ENCODE results near the gene KBTBD4. TPM values are rescaled to one million over a fixed set of nuclear protein-coding genes. Genes with fewer than 3 reads are reported as not detected.
"Not testable (repeated sequence)": the region's sequence is repeated elsewhere in the genome, so short reads cannot be mapped to it uniquely, and the experiment has no call there.

Gene KBTBD4
- polyA plus RNA-seq, 10 donors, result 11.2 to 14.5 (median 13.4) TPM

DNA sequence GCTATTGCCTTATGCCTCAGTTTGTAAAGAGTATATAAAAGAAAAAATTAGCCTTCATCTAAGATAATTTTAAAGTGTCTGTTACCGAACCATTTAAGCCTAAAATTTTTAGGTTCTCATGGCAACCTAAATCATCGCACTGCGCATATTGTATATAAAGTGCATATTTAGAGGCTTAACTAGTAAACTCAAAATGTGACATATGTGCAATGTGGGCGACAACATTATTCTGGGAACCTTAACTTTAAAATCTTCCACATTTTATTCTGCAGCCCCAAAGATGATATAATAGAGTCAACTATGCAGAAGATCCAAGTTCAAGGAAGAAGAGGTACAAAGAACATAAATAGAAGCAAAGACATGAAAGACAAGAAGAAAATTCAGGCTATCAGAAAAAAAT is 48.8 kb downstream of the KBTBD4 start:
- DNase-seq, result no peak

DNA sequence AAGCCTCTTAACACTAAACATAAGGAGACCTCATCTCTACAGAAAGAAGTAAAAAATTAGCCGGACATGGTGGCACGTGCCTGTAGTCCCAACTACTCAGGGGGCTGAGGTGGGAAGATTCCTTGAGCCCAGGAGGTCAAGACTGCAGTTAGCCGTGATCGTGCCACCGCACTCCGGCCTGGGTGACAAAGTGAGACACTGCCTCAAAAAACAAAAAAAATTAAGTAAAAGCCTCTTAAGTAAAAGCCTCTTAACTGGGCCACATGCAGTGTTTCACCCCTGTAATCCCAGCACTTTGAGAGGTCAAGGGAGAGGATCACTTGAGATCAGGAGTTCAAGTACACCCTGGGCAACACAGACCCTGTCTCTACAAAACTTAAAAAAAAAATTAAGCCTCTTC is 51.6 kb downstream of the KBTBD4 start:
- DNase-seq, result no peak

DNA sequence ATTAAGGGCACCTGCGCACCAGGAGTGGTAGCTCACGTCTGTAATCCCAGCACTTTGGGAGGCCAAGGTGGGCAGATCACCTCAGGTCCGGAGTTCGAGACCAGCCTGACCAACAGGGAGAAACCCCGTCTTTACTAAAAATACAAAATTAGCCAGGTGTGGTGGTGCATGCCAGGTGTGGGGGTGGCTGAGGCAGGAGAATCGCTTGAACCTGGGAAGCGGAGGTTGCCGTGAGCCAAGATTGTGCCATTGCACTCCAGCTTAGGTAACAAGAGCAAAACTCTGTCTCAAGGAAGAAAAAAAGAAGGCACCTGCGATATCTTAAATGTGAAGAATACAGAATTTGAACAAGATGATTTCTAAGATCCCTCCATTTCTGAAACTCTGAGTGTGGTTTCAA is 52.7 kb downstream of the KBTBD4 start:
- not testable (repeated sequence) for DNase-seq

DNA sequence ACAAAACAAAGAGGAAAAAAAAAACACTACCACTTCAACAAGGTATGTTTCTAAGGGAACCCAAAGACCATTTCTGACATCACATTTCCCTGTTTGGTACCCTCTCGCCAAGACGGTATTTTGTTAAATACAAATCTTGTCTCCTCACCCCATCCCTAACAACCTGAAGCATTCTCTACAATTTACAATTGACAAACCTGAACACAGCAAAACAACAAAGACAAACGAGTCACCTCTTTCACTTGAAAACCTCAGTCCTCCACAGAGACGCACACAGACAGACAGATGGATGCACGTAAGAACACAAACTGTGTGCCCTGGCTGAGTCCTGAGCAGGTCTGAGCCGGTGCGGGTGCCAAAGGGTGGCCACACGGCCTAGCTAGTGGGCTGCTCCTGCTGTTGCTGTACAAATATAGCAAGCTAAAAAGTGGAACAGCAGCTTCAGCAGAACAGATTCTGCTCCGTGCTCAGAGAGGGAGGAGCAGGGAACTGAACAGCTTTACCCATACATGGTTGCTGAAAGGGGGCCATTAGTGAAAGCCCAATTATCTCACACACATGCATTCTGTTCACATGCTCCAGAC is 54.4 kb downstream of the KBTBD4 start:
- DNase-seq, result peak in 1 of 3 donors; percentile 35

DNA sequence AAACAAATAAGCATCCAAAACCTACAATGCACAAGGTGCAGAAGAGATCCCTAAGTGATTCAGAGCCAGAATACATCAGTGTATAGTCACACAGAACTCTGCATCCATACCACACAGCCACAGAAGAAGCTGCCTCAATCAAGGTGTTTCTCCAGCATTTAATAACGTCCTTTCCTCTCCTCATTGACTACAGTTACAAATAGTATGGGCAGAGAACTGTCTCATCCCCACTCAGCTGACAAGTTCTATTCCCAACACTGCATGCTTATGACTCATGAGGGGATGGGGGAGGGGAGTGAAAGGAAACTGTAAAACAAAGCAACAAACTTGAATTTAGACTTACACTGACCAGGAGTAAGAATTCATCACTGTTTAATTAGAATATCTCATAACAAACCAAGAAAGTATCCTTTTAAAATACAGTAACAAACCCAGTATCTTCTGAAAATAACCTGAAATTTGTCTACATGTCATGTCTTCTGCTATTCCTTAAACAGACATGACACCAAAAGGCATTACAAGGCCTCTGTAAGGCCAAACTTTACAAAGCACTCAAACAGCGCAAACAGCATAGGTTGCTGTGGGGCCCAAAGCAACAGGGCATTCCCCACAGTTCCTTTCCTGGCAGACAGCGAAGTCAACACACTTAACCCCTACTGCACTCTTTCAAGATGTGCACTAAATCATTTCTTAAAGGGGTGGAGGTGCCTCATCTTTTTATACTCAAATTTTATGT is 55.1 kb downstream of the KBTBD4 start:
- peak; percentile 55 to 68 (median 64) for DNase-seq

Other genes with a start within 250 kb of the KBTBD4 start
- 1 to 10 TPM in 2 of 10 donors, under 1 TPM in 8; 0.05 to 1.3 (median 0.29) TPM for gene MYBPC3, start 226.3 kb downstream of the KBTBD4 start, polyA plus RNA-seq (ENCODE audit: insufficient read length in 10 of 10)
- 1 to 10 TPM; 4.4 to 8.0 (median 5.4) TPM for gene SPI1, start 200.4 kb downstream of the KBTBD4 start, polyA plus RNA-seq (ENCODE audit: insufficient read length in 10 of 10)
- gene SLC39A13, start 170.4 kb downstream of the KBTBD4 start, polyA plus RNA-seq (ENCODE audit: insufficient read length in 10 of 10), result 10 to 100 TPM; 27.0 to 48.6 (median 35.3) TPM
- 100 to 1,000 TPM; 106 to 147 (median 120) TPM for gene PSMC3, start 152.5 kb downstream of the KBTBD4 start, polyA plus RNA-seq (ENCODE audit: insufficient read length in 10 of 10)
- gene RAPSN, start 129.8 kb downstream of the KBTBD4 start, polyA plus RNA-seq (ENCODE audit: insufficient read length in 10 of 10), result 100 to 1,000 TPM in 1 of 10 donors, 10 to 100 TPM in 9; 60.8 to 101 (median 78.6) TPM
- 10 to 100 TPM; 46.6 to 93.3 (median 69.1) TPM for gene CELF1, start 25.8 kb downstream of the KBTBD4 start, polyA plus RNA-seq (ENCODE audit: insufficient read length in 10 of 10)
- gene PTPMT1, start 13.4 kb downstream of the KBTBD4 start, polyA plus RNA-seq (ENCODE audit: insufficient read length in 10 of 10), result 10 to 100 TPM; 20.4 to 35.8 (median 26.0) TPM
- 10 to 100 TPM; 88.1 to 95.3 (median 90.8) TPM for gene NDUFS3, start 104 bp upstream of the KBTBD4 start, polyA plus RNA-seq (ENCODE audit: insufficient read length in 10 of 10)
- 1 to 10 TPM; 1.2 to 4.1 (median 2.7) TPM for gene FAM180B, start 7.7 kb upstream of the KBTBD4 start, polyA plus RNA-seq (ENCODE audit: insufficient read length in 10 of 10)
- 10 to 100 TPM in 2 of 10 donors, 1 to 10 TPM in 8; 4.3 to 13.2 (median 7.7) TPM for gene C1QTNF4, start 15.4 kb upstream of the KBTBD4 start, polyA plus RNA-seq (ENCODE audit: insufficient read length in 10 of 10)
- gene MTCH2, start 63.6 kb upstream of the KBTBD4 start, polyA plus RNA-seq (ENCODE audit: insufficient read length in 10 of 10), result 10 to 100 TPM; 70.3 to 83.1 (median 76.6) TPM
- 1 to 10 TPM in 4 of 10 donors, under 1 TPM in 6; 0.16 to 1.6 (median 0.78) TPM for gene AGBL2, start 136.4 kb upstream of the KBTBD4 start, polyA plus RNA-seq (ENCODE audit: insufficient read length in 10 of 10)
- 100 to 1,000 TPM in 4 of 10 donors, 10 to 100 TPM in 6; 52.3 to 148 (median 76.0) TPM for gene FNBP4, start 188.4 kb upstream of the KBTBD4 start, polyA plus RNA-seq (ENCODE audit: insufficient read length in 10 of 10)